HCT116 (cell line): ENCODE data around the gene SLC7A7. TPM values are rescaled to one million over a fixed set of nuclear protein-coding genes. Genes with fewer than 3 reads are reported as not detected.

Experiments
- ATAC-seq: fragments of 200-7000 bp; cut with Tn5 transposase; 2 replicates; pipeline ENCODE4 v1.9.1; 2020; ENCODE audit warnings: mild to moderate bottlenecking, moderate library complexity
- BruUV-seq: library from RNA; stranded (reverse); fragments of 400-500 nt; replicated peaks from 2 replicates; lab custom pipeline; 2021; lab: Mats Ljungman, UMichigan
- CTCF ChIA-PET: fragments of 300-600 bp; sonication (Branson Sonifier 250); formaldehyde crosslinking; loops from one replicate; lab custom pipeline; 2021; ENCODE audit warnings: antibody characterized with exemption; lab: Charles Lee
- POLR2A ChIA-PET: fragments of 300-600, 350-600 bp; sonication (Branson Sonifier 250); formaldehyde crosslinking; loops from one replicate; lab custom pipeline; 2021; ENCODE audit warnings: antibody characterized with exemption; lab: Charles Lee
- RAD21 ChIA-PET, 2 experiments: fragments of 300-600 bp; sonication (Branson Sonifier 250); formaldehyde crosslinking; loops; one replicate each; lab custom pipeline; 2023; ENCODE audit warnings: low total read pairs in 2 of 2; ENCODE audit not compliant: uncharacterized antibody in 2 of 2, unreplicated experiment in 2 of 2, low non-redundant PET in 1 of 2; lab: Charles Lee
- DNase-seq: peaks from one replicate; pipeline ENCODE4 v3.0.0-alpha.2; 2010; ENCODE audit warnings: low read depth, low spot score
- H2AFZ ChIP-seq: fragments of 200-600 bp; shearing (Covaris generic), sonication (generic); 2 replicates; pipeline ENCODE4 v1.6.1; 2017; ENCODE audit warnings: low read depth, mixed run types, mixed read lengths, antibody characterized with exemption, low read length; ENCODE audit not compliant: poor library complexity, severe bottlenecking
- H3K27ac ChIP-seq: 2 replicates; pipeline ENCODE4 v1.5.1; 2012; ENCODE audit warnings: low read depth, low read length
- H3K27me3 ChIP-seq: fragments of 200-600 bp; sonication (generic); 2 replicates; pipeline ENCODE4 v1.6.1; 2016; ENCODE audit warnings: mixed run types, low read length, mixed read lengths; ENCODE audit not compliant: insufficient read depth
- H3K36me3 ChIP-seq, 2 experiments: fragments of 200-500 bp in 1 of 2; fragments of 200-600 bp in 1 of 2; sonication (Bioruptor generic) in 1 of 2; sonication (generic) in 1 of 2; 2 replicates each; pipeline versions ENCODE4 v1.5.1 to v1.6.1; 2014 to 2016; ENCODE audit warnings: low read length in 2 of 2, inconsistent platforms in 1 of 2, mixed read lengths in 1 of 2, mixed run types in 1 of 2; ENCODE audit not compliant: insufficient read depth in 2 of 2, control insufficient read depth in 1 of 2
- H3K4me1 ChIP-seq, 2 experiments: fragments of 200-600 bp in 1 of 2; sonication (generic) in 1 of 2; 2 replicates each; pipeline versions ENCODE4 v1.5.1 to v1.6.1; 2012 to 2017; ENCODE audit warnings: low read length in 2 of 2, inconsistent platforms in 1 of 2, mild to moderate bottlenecking in 1 of 2, mixed read lengths in 1 of 2, mixed run types in 1 of 2, moderate library complexity in 1 of 2; ENCODE audit not compliant: insufficient read depth in 2 of 2, control insufficient read depth in 1 of 2
- H3K4me2 ChIP-seq: fragments of 200-600 bp; sonication (generic); 2 replicates; pipeline ENCODE4 v1.6.1; 2017; ENCODE audit warnings: mixed run types, low read length, mixed read lengths
- H3K4me3 ChIP-seq, 2 experiments: fragments of 200-600 bp in 1 of 2; sonication (generic) in 1 of 2; replicated peaks in 1 of 2; 2 replicates each; pipeline ENCODE4 v1.5.1; 2011 to 2016; ENCODE audit warnings: low read length in 2 of 2, control low read depth in 1 of 2, low read depth in 1 of 2, mild to moderate bottlenecking in 1 of 2, mixed read lengths in 1 of 2, mixed run types in 1 of 2
- H3K79me2 ChIP-seq: fragments of 200-600 bp; sonication (generic); 2 replicates; pipeline ENCODE4 v1.6.1; 2017; ENCODE audit warnings: mild to moderate bottlenecking, mixed run types, low read length, moderate library complexity, mixed read lengths; ENCODE audit not compliant: insufficient read depth
- H3K9ac ChIP-seq: fragments of 200-600 bp; sonication (generic); 2 replicates; pipeline ENCODE4 v1.6.1; 2016; ENCODE audit warnings: low read length, mixed read lengths
- H3K9me2 ChIP-seq: fragments of 200-600 bp; sonication (generic), shearing (Covaris generic); 2 replicates; pipeline ENCODE4 v1.6.1; 2017; ENCODE audit warnings: mixed run types, mild to moderate bottlenecking, moderate library complexity; ENCODE audit not compliant: insufficient read depth
- H3K9me3 ChIP-seq, 2 experiments: fragments of 200-500 bp in 1 of 2; fragments of 200-600 bp in 1 of 2; sonication (Bioruptor generic) in 1 of 2; sonication (generic) in 1 of 2; 2 replicates each; pipeline ENCODE4 v1.6.1; 2014 to 2017; ENCODE audit warnings: low read length in 2 of 2, mixed read lengths in 2 of 2, inconsistent platforms in 1 of 2, low read depth in 1 of 2, mild to moderate bottlenecking in 1 of 2, mixed run types in 1 of 2, moderate library complexity in 1 of 2; ENCODE audit not compliant: control insufficient read depth in 1 of 2, insufficient read depth in 1 of 2
- H4K20me1 ChIP-seq: fragments of 200-600 bp; sonication (generic), shearing (Covaris generic); 2 replicates; pipeline ENCODE4 v1.6.1; 2017; ENCODE audit warnings: mixed run types, mild to moderate bottlenecking, moderate library complexity; ENCODE audit not compliant: insufficient read depth
- ATF3 ChIP-seq: IDR thresholded peaks from 2 replicates; pipeline ENCODE4 v1.6.1; 2012
- CTCF ChIP-seq, 3 experiments: fragments of 200-600 bp in 1 of 3; sonication (generic) in 1 of 3; IDR thresholded peaks in 2 of 3; conservative IDR thresholded peaks in 1 of 3; 2 replicates each; pipeline ENCODE4 v1.5.1; 2012 to 2017; ENCODE audit warnings: low read depth in 2 of 3, low read length in 2 of 3, antibody characterized with exemption in 1 of 3, borderline replicate concordance in 1 of 3, control low read depth in 1 of 3, mild to moderate bottlenecking in 1 of 3, mixed read lengths in 1 of 3, mixed run types in 1 of 3, moderate library complexity in 1 of 3; ENCODE audit not compliant: insufficient read depth in 1 of 3
- EGR1 ChIP-seq: IDR thresholded peaks from 2 replicates; pipeline ENCODE4 v1.6.1; 2012; ENCODE audit warnings: low read depth
- ELF1 ChIP-seq: IDR thresholded peaks from 2 replicates; pipeline ENCODE4 v1.6.1; 2012; ENCODE audit warnings: low read depth, borderline replicate concordance
- EZH2phosphoT487 ChIP-seq: fragments of 200-600 bp; IDR thresholded peaks from 2 replicates; pipeline ENCODE4 v1.6.1; 2018; ENCODE audit warnings: antibody characterized with exemption, borderline replicate concordance
- FOSL1 ChIP-seq: IDR thresholded peaks from 2 replicates; pipeline ENCODE4 v1.6.1; 2012; ENCODE audit warnings: low read depth
- MAX ChIP-seq: IDR thresholded peaks from 2 replicates; pipeline ENCODE4 v1.6.1; 2012
- POLR2A ChIP-seq: IDR thresholded peaks from 2 replicates; pipeline ENCODE4 v1.7.0; 2011; ENCODE audit warnings: borderline replicate concordance; ENCODE audit not compliant: insufficient read depth, insufficient read length; ENCODE audit errors: extremely low read depth
- POLR2AphosphoS5 ChIP-seq: IDR thresholded peaks from 2 replicates; pipeline ENCODE4 v1.6.1; 2011; ENCODE audit warnings: mild to moderate bottlenecking, low read depth, low read length, moderate library complexity
- REST ChIP-seq: IDR thresholded peaks from 2 replicates; pipeline ENCODE4 v1.6.1; 2012; ENCODE audit warnings: low read depth
- ZNF274 ChIP-seq: fragments of 200-500 bp; sonication (Bioruptor generic); IDR thresholded peaks from 2 replicates; pipeline ENCODE4 v1.6.1; 2014; ENCODE audit warnings: mild to moderate bottlenecking, low read depth, low read length, inconsistent platforms
- intact Hi-C: fragments of 100-400 bp; cut with micrococcal nuclease; formaldehyde crosslinking; loops from 2 replicates; pipeline ENCODE4 v1.10.0; 2022
- total RNA-seq: library from RNA; stranded (reverse); gene quantifications from one replicate; pipeline ENCODE4 v1.2.1, GENCODE V29; 2021; ENCODE audit not compliant: unreplicated experiment

Gene SLC7A7
- total RNA-seq, 1 experiment from 2014 or later: 0.27 TPM

- Histone ChIP-seq H3K27ac (no peak overlapping the region), H3K4me1 (peaks cover 0 to 9% of the 10 kb centered on the region in 2 experiments; a peak in 1 of 4 replicates), H3K4me2 (no peak overlapping the region), H4K20me1 (no peaks in the 10 kb centered on the region), H3K27me3 (no peaks in the 10 kb centered on the region), H3K9me2 (no peaks in the 10 kb centered on the region), H3K9me3 (no peaks in the 10 kb centered on the region), H2AFZ (no peak overlapping the region), H3K36me3 (no peaks in the 10 kb centered on the region), H3K79me2 (no peaks in the 10 kb centered on the region), H3K9ac (no peak overlapping the region), H3K4me3 (no peak overlapping the region)
- DNase-seq (no peak), ATAC-seq (no peak)
- intact Hi-C loops: no loop called here
- no TSS peak for BruUV-seq
- TF ChIP-seq ATF3 (no peak), REST (no peak), MAX (no peak), EZH2phosphoT487 (no peak), ZNF274 (no peak), CTCF (IDR thresholded peaks at IDR 0.05 in 2 of 3, conservative IDR thresholded peaks at IDR 0.05 in 1 of 3; ENCODE audit: borderline replicate concordance in 1 of 3, insufficient read depth in 1 of 3, low read depth in 2 of 3, low read length in 2 of 3) (no peak), POLR2A (no peak), FOSL1 (no peak), POLR2AphosphoS5 (no peak), EGR1 (no peak), ELF1 (no peak)
- ChIA-PET RAD21 (no interaction called here), POLR2A (no interaction called here), CTCF (interaction anchor here (1.0 kb wide), 1 partner anchor 10 kb away, joined by 3 read pairs; no protein-coding TSS in a partner anchor)
Observed at GRCh38 chr14:22842211-22843122, 27.2 kb upstream of the SLC7A7 start.
